ENCODE results near the gene INS.

DNA sequence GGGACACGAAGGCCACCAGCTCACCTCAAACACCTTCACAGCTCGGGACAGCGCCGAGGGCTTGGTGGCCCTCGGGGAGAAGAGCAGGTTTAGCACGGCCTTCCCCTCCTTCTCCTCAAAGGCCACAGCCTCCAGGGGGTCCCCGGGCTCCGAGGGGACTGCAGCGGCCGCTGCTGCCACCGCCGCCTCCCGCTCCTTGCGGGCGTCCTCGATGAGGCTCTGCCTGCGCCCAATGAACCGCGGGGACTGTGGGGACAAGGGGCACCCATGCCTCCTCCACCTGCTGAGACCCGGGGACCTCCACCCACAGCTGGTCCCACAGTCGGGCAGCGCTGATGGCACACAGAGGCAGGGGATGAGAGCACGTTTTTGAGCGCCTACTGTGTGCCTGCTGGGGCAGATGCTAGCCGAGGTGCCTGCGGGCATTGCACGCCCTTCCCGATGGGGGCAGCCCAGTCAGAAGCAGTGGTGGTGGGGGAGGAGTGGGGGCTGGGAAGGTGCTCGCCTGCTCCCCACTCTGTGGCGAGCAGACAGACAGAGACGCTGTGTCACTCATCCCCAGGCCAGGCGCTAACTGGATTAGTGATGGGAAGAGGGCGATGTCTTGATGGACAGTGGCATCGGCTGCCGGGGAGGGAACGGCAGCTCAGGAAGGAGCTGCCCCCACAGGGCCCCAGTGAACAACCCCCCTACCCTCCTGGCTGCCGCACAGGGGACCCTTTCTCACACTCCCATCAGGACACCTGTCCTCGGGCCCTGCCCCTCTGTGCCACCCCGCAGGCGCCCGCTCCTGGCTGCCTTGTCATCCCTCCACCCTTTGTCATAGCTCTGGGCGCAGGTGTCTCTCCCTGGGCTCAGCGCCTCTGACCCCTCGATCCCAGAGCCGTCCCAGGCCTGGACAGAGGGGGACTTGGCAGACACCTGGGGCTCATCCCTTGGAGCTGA is 8.9 kb upstream of the INS start:
- TF ChIP-seq POLR2AphosphoS5 (IDR thresholded peaks at IDR 0.05) (no peak), CTCF (IDR thresholded peaks at IDR 0.05) (no peak)
